Stimulated activated CD8-positive, alpha-beta memory T cell treated with anti-CD3 and anti-CD28 coated beads, Interleukin-15, amount 100 ng/mL, for 4 hours (primary cell): ENCODE measurements around the gene JARID2.

Experiments
- DNase-seq, 2 donors: peaks; one replicate each; pipeline ENCODE4 v3.0.0-alpha.2; 2020; ENCODE audit warnings: low read depth in 2 of 2

Gene JARID2

GRCh38 chr6:15439410-15440025 lies 193.6 kb downstream of the JARID2 start:
- DNase-seq, result no peak

DNA sequence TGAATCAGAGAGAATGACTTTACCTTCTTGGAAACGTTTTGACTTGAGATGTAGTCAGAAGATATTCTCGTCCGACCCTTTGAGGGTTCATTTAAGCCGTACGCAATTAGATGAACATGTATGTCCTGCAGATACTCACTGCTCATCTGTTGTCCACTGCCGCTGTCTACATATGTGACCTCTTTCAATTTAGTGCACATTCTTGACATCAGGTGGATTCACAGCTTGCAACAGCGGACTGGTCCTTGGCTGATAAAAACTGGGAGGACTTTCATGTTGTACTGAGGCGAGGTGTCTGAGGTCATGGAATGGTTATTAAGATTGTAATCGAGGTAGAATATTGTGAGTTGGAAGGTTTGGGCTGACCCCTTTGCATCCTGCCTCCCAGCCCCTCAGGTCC lies 194.2 kb downstream of the JARID2 start:
- no peak for DNase-seq

- DNase-seq, result no peak
These were observed 195.5 kb downstream of the JARID2 start for GRCh38 chr6:15441215-15441868.

- DNase-seq, result no peak
These were observed 196.1 kb downstream of the JARID2 start for GRCh38 chr6:15441981-15442380.

GRCh38 chr6:15442467-15442866 lies 196.6 kb downstream of the JARID2 start:
- DNase-seq, result no peak

DNA sequence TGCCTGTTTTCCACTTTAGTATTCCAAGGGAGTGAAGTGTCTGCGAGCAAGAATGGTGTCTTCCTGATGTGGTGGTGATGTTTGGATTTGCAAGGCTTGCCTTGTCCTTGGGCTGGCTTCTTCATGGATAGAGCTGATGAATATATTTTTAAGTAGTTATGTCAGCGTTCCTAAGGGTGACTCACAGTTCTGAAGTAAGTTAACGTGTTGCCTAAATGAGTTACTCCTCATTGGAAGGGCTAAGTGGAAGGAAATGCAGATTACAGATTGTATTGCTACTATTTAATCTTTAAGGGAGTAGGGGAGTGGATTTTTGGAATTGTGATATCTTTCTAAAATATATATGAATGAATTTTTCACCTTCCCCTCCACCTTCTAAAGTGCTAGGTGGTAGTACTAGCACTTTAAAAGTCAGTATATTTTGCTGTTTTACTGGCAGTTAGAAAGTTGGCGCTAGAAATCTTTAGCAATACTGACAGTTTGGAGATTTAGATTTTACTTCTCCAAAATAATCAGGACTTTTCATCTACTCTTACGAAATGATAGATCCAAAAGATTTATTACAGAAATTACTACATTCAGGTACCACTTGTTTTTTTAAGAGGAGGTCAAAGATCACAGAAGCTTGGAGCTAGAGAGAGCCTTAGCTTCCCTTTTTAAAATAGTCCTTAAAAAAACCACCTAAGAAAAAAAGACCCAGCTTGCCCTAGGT lies 197.4 kb downstream of the JARID2 start:
- DNase-seq, result no peak

DNA sequence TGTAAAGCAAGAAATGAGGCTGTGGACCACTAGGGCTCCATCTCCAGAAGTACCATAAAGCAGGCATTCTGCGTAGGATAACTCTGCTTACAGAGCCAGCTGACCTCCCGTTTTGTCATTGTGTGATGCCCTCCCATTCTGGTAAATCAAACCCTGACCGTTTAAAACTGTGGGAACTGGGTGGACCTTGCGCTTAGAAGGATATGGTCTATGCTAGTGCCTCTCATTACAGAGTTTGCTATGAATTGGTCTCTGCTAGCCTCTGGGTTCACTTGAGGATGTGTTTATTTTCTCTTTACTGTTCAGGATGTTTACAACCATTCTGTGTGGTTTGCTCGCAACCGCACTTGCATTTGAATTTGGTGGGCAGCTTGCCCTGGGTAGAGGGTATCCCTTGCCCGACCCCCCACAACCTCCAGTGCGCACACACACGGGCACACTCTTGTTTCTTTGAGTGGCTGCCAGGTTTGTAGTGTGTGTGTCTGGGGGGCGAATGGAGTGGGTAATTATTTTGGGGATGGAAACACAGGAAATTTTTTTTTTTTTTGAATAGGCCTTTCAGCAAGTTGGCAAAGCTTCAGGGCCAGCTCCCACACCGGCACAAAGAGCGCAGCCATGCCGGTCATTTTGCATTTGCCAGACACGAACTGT lies 198.3 kb downstream of the JARID2 start:
- no peak for DNase-seq

GRCh38 chr6:15444881-15445280 lies 199.0 kb downstream of the JARID2 start:
- DNase-seq, result no peak

- no peak for DNase-seq
These were observed 201.8 kb downstream of the JARID2 start for GRCh38 chr6:15447546-15448267.

DNA sequence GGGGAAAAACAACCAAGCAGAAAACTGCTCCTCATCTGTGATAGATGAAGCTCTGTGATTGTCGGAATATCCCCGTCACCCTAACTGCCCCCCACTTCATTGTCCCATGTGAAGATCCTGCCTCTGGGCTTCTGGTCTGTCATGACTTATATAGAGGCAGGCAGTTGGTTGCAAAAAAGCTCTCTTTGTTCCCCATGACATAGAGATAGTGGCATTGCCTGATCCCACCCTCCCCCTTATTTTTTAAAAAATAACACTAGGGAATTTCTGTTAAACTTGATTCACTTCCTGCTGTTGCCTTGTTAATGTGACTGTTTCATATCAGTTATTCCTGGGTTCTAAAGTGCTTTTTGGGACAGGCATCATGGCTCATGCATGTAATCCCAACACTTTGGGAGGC lies 203.1 kb downstream of the JARID2 start:
- no peak for DNase-seq

- no peak for DNase-seq
These were observed 205.9 kb downstream of the JARID2 start for GRCh38 chr6:15451738-15452137.

DNA sequence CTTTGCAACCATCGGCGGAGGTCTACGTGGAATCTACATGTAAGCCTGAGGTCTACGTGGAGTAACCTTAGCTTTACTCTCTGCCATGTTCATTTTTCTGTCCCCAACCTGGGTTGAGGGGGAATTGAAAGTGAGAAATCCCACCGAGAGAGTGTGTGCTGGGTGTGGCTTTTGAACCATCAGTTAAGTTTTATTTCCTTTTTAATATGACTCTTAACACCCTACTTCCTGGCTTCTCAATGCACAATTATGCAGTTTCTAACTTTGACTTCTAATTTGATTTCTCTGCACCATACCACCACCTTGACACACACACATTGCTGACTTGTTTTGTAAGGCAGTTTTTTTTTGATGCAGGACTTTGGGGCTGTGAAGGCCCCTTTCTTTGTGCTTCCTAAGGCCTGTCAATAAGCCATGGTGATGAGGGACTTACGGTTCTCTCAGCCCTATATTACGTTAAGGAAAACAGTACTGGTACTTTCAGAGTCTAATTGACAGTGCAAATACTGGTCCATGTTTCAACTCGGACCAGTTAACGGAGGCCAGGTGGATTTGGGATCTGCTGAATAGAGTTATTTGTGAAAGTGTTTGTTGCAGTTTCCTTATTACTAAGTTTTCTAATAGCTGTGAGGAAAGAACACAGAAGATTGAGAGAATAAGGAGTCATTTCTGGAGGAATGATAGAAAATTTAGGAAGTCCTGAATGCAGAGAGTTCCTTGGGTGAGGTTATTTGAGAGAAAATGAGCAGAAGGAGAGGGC lies 206.5 kb downstream of the JARID2 start:
- no peak for DNase-seq

DNA sequence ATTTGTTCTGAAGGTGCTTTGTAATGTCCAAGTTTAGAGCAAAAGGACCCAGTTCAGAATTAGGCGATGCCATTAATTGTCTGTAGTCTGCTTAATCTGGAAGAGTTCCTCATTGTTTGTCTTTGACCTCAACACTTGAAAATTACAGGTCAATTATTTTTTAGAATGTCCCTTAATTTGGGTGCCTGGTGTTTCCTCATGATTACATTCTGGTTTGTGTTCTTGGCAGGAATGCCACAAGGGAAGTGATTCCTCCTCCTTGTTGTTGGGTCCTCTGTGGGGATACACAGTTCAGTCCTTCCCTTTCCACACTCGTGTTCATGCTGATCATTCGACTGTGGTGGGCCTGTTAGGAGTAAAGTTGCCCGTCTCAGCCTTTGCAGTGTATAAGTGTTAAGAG lies 207.3 kb downstream of the JARID2 start:
- DNase-seq, result no peak

GRCh38 chr6:15453622-15454021 lies 207.8 kb downstream of the JARID2 start:
- DNase-seq, result no peak

- DNase-seq, result no peak
These were observed 210.6 kb downstream of the JARID2 start for GRCh38 chr6:15456422-15456821.

DNA sequence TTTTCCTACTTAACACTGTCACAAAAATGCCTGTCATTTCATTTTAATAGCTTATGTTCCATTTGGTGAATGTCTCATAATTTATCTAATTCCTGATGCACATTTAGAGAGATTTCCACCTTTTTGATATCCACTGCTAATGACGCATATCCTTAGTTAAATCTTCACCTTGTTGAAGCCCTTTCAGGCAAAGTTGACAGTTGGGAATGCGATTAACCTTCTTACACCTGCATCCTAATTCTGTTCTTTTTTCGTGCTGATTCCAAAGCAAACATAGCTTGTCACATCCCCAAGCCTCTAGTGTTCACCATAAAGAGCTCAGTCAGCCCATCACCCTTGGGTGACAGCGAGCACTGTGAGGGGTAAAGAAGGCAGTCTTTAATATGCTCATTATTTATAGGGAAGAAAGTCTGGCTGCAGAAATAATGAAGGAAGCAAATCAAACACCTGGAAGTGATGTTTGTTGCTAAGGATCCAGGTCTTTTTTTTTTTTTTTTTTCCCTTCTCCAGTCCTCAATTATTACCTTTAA lies 211.3 kb downstream of the JARID2 start:
- no peak for DNase-seq

GRCh38 chr6:15458021-15458459 lies 212.2 kb downstream of the JARID2 start:
- DNase-seq, result no peak

DNA sequence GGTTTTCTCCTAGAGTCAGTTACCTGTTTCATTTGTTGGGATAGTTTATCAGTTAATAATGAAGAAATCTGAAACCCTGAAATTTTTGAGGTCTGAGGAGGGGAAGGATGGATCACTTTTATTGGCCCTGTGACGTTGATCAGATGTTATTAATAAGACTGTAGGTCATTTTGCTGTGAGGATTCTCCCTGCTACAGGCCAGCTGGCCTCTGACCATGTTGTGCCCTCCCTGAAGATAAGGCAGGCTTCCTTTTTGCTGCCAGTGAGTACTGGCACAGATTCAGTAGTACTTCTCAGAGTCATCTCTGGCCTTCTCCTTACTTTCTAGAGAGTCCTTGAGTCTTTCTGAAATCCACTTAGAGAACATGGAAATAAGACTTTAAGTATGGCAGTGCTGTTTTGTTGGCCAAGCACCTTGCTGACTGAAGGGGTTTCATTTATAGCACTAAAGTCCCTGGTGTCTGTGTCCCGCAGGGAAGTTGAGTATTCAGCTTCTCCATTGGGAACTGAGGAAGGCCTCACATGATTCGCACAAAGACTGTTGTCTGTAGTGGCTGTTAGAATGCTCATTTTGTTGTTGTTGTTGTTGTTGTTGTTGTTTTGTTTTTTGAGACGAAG lies 214.3 kb downstream of the JARID2 start:
- no peak for DNase-seq

DNA sequence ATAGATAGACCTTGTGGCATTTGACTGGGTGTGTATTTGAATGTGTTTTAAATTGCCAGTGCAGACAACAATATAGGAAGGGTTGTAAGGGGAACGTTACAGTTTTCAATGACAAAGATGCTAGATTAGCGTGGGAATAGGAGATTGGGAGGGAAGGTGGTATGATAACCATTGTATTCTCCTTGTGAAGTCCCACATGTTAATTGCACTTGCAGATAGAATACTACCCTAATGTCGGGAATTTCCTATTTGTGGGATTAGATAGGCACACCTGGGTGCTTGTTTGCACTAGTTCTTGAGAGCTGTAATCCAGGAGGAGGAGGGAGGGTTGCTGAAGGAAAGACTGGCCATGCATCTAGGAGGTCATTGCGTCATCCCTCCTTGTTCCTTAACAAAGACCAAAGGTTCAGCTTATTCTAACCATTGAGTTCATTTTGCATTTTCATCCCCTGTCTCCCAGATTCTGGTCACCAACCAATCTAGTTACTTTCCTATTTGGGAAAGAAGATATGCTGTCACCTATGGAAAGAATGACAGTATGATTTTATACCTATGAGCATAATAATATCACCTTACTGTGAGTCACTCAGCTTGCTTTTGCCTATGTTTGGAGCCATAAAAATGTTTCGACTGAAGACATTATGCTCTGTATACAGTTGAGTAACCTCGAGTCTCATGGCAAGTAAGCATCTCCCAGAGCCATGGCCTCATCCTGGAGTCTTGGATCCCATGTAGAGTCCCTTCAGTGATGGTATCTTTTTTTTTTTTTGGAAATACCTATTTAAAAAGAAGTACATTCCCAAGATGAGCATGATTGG lies 215.5 kb downstream of the JARID2 start:
- DNase-seq, result no peak

- DNase-seq, result no peak
These were observed 216.4 kb downstream of the JARID2 start for GRCh38 chr6:15462256-15462655.
